ENCODE measurements around the gene TBXAS1.

The TBXAS1 gene

GRCh38 chr7:140054751-140055150 lies 225.7 kb downstream of the TBXAS1 start:
- DNase-seq = no peak

- no peak for DNase-seq
These were observed 226.8 kb downstream of the TBXAS1 start for GRCh38 chr7:140055833-140056232.

- no peak for DNase-seq
These were observed 227.5 kb downstream of the TBXAS1 start for GRCh38 chr7:140056431-140057142.

- no peak for DNase-seq
These were observed 228.1 kb downstream of the TBXAS1 start for GRCh38 chr7:140057143-140057535.

- DNase-seq = no peak
These were observed 229.5 kb downstream of the TBXAS1 start for GRCh38 chr7:140058517-140058916.

- no peak for DNase-seq
These were observed 230.5 kb downstream of the TBXAS1 start for GRCh38 chr7:140059273-140060242.

- DNase-seq = no peak
These were observed 231.2 kb downstream of the TBXAS1 start for GRCh38 chr7:140060243-140060630.

GRCh38 chr7:140060788-140061606 lies 231.9 kb downstream of the TBXAS1 start:
- DNase-seq = no peak

GRCh38 chr7:140061607-140061930 lies 232.5 kb downstream of the TBXAS1 start:
- no peak for DNase-seq

- peak; percentile 56 for DNase-seq
These were observed 233.1 kb downstream of the TBXAS1 start for GRCh38 chr7:140062118-140062527.

GRCh38 chr7:140062528-140063299 lies 233.7 kb downstream of the TBXAS1 start, which contains the start of gene PARP12:
PARP12 (minus strand) TSS chr7:140062951; CDS start chr7:140062847, 104 bp downstream.
- DNase-seq = peak; percentile 82

- DNase-seq = no peak
These were observed 238.0 kb downstream of the TBXAS1 start for GRCh38 chr7:140067052-140067451.

- DNase-seq = no peak
These were observed 239.0 kb downstream of the TBXAS1 start for GRCh38 chr7:140068033-140068432.

GRCh38 chr7:140069298-140069949 lies 240.4 kb downstream of the TBXAS1 start:
- DNase-seq = no peak
